HepG2 (cell line): ENCODE data around the gene IRF2. TPM values are rescaled to one million over a fixed set of nuclear protein-coding genes. Genes with fewer than 3 reads are reported as not detected.

ENCODE experiments used
- ADNP ChIP-seq: sonication (generic); formaldehyde crosslinking; IDR thresholded peaks from 2 replicates; pipeline ENCODE4 v1.4.0; 2020; ENCODE audit warnings: missing genetic modification reagents
- CTCF ChIP-seq: sonication (generic); formaldehyde crosslinking; IDR thresholded peaks from 2 replicates; pipeline ENCODE4 v1.5.0; 2020; ENCODE audit warnings: mild to moderate bottlenecking, missing genetic modification reagents, moderate library complexity
- E2F1 ChIP-seq: sonication (generic); formaldehyde crosslinking; IDR thresholded peaks from 2 replicates; pipeline ENCODE4 v1.5.0; 2020; ENCODE audit warnings: missing genetic modification reagents
- ETV6 ChIP-seq: sonication (generic); formaldehyde crosslinking; conservative IDR thresholded peaks from 2 replicates; pipeline ENCODE4 v1.4.0; 2020; ENCODE audit warnings: missing genetic modification reagents
- FOXK1 ChIP-seq: sonication (generic); formaldehyde crosslinking; IDR thresholded peaks from 2 replicates; pipeline ENCODE4 v1.4.0; 2020; ENCODE audit warnings: low read depth, missing genetic modification reagents, borderline replicate concordance
- MIER3 ChIP-seq: IDR thresholded peaks from 2 replicates; pipeline ENCODE4 v1.6.1; 2016; ENCODE audit warnings: missing compliant biosample characterization, borderline replicate concordance
- MYC ChIP-seq: sonication (generic); formaldehyde crosslinking; IDR thresholded peaks from 2 replicates; pipeline ENCODE4 v1.9.0; 2021; ENCODE audit warnings: missing genetic modification reagents, borderline replicate concordance
- NCOA1 ChIP-seq: sonication (generic); formaldehyde crosslinking; IDR thresholded peaks from 2 replicates; pipeline ENCODE4 v1.9.0; 2021; ENCODE audit warnings: missing genetic modification reagents
- POLR2A ChIP-seq, 2 experiments: IDR thresholded peaks; 2 replicates each; pipeline ENCODE4 v1.6.1; 2011; ENCODE audit warnings: low read depth in 2 of 2, low read length in 2 of 2, mild to moderate bottlenecking in 1 of 2, moderate library complexity in 1 of 2; ENCODE audit not compliant: insufficient read depth in 1 of 2
- SOX13 ChIP-seq, 3 experiments: fragments of 450-650 bp in 1 of 3; sonication (generic) in 1 of 3; formaldehyde crosslinking in 1 of 3; IDR thresholded peaks in 2 of 3; conservative IDR thresholded peaks in 1 of 3; 2 replicates each; pipeline versions ENCODE4 v1.5.0 to v1.6.1; 2016 to 2020; ENCODE audit warnings: antibody characterized with exemption in 1 of 3, mild to moderate bottlenecking in 1 of 3, missing compliant biosample characterization in 1 of 3, missing genetic modification reagents in 1 of 3, moderate library complexity in 1 of 3
- SYNCRIP ChIP-seq: fragments of 200-400 bp; formaldehyde crosslinking; IDR thresholded peaks from 2 replicates; pipeline ENCODE4 v1.6.1; 2018; ENCODE audit warnings: mild to moderate bottlenecking, low read depth, low read length; ENCODE audit not compliant: insufficient read depth
- TCF12 ChIP-seq, 2 experiments: fragments of 450-650 bp in 1 of 2; sonication (generic) in 1 of 2; formaldehyde crosslinking in 1 of 2; IDR thresholded peaks; 2 replicates each; pipeline versions ENCODE4 v1.6.1 to v1.8.0; 2017 to 2022; ENCODE audit warnings: antibody characterized with exemption in 1 of 2, mild to moderate bottlenecking in 1 of 2, missing genetic modification reagents in 1 of 2, moderate library complexity in 1 of 2
- ZBTB2 ChIP-seq: sonication (generic); formaldehyde crosslinking; IDR thresholded peaks from 2 replicates; pipeline ENCODE4 v1.8.0; 2022; ENCODE audit warnings: low read depth, missing genetic modification reagents
- ZFYVE20 ChIP-seq: sonication (generic); formaldehyde crosslinking; IDR thresholded peaks from 2 replicates; pipeline ENCODE4 v1.8.0; 2023; ENCODE audit warnings: low read depth, mild to moderate bottlenecking, moderate library complexity, missing genetic modification reagents, borderline replicate concordance
- ZNF570 ChIP-seq: sonication (generic); formaldehyde crosslinking; IDR thresholded peaks from 2 replicates; pipeline ENCODE4 v1.4.0; 2020; ENCODE audit warnings: mild to moderate bottlenecking, missing genetic modification reagents, borderline replicate concordance
- ZNF576 ChIP-seq: sonication (generic); formaldehyde crosslinking; IDR thresholded peaks from 2 replicates; pipeline ENCODE4 v1.4.0; 2020; ENCODE audit warnings: mild to moderate bottlenecking, missing genetic modification reagents
- ZNF619 ChIP-seq: sonication (generic); formaldehyde crosslinking; IDR thresholded peaks from 2 replicates; pipeline ENCODE4 v1.4.0; 2020; ENCODE audit warnings: mild to moderate bottlenecking, missing genetic modification reagents
- ZNF709 ChIP-seq: sonication (generic); formaldehyde crosslinking; IDR thresholded peaks from 2 replicates; pipeline ENCODE4 v1.5.0; 2020; ENCODE audit warnings: mild to moderate bottlenecking, missing genetic modification reagents
- ZNF781 ChIP-seq: sonication (generic); formaldehyde crosslinking; IDR thresholded peaks from 2 replicates; pipeline ENCODE4 v1.5.1; 2020; ENCODE audit warnings: borderline replicate concordance, mild to moderate bottlenecking, missing genetic modification reagents; ENCODE audit errors: not compliant biosample characterization
- ZNF83 ChIP-seq: sonication (generic); formaldehyde crosslinking; IDR thresholded peaks from 2 replicates; pipeline ENCODE4 v1.4.0; 2020; ENCODE audit warnings: missing genetic modification reagents, mild to moderate bottlenecking, borderline replicate concordance
- ZSCAN5A ChIP-seq: sonication (generic); formaldehyde crosslinking; IDR thresholded peaks from 2 replicates; pipeline ENCODE4 v1.8.0; 2022; ENCODE audit warnings: mild to moderate bottlenecking, missing genetic modification reagents, borderline replicate concordance
- polyA plus RNA-seq, 8 experiments: library from polyadenylated mRNA; depleted of rRNA in 3 of 8; stranded (reverse) in 7 of 8; unstranded in 1 of 8; fragments of >200 nt; fragmentation: Illumina TruSeq in 4 of 8; extraction: Trizol in 4 of 8; gene quantifications; 2 replicates each; pipeline versions ENCODE4 v1.2.1 to v1.2.3, GENCODE V29; 2011 to 2016; ENCODE audit warnings: low read depth in 4 of 8, missing spikeins in 1 of 8, mixed read lengths in 1 of 8; ENCODE audit not compliant: insufficient read depth in 1 of 8
- total RNA-seq, 5 experiments: library from RNA; depleted of rRNA; stranded (reverse); fragments of >200 nt; fragmentation: Illumina TruSeq; extraction: Trizol; gene quantifications; 2 replicates each; pipeline ENCODE4 v1.2.3, GENCODE V29; 2016; ENCODE audit warnings: low read depth in 1 of 5

IRF2 gene
- total and polyA plus RNA-seq, 2 of the 13 experiments (the other 11 are each of a cell fraction or from before 2014, with no cell fraction given), result 15.5 to 28.8 TPM

- no peak for TF ChIP-seq ZNF576 (CRISPR knock-in tag)
- no peak for TF ChIP-seq NCOA1
- no peak for TF ChIP-seq ETV6
- no peak for TF ChIP-seq E2F1 (CRISPR knock-in tag)
- 0 out of 2 replicates have a peak, but pooled peaks have one; percentile 26 for TF ChIP-seq MYC (CRISPR knock-in tag)
- TF ChIP-seq ADNP (CRISPR knock-in tag), result no peak
- no peak for TF ChIP-seq ZNF619
- TF ChIP-seq ZSCAN5A (CRISPR knock-in tag), result no peak
- peak; percentile 25 to 37; a peak in 2 of 4 replicates for TF ChIP-seq POLR2A (IDR thresholded peaks at IDR 0.05; ENCODE audit: insufficient read depth in 1 of 2, low read depth in 2 of 2, low read length in 2 of 2)
- no peak for TF ChIP-seq CTCF (CRISPR knock-in tag)
- TF ChIP-seq ZNF709 (CRISPR knock-in tag), result no peak
- TF ChIP-seq SOX13 (IDR thresholded peaks at IDR 0.05), result no peak
- TF ChIP-seq SOX13 (CRISPR knock-in tag; conservative IDR thresholded peaks at IDR 0.05 in 1 of 2, IDR thresholded peaks at IDR 0.05 in 1 of 2), result peak in 1 of 2 experiments; percentile 41; a peak in 1 of 4 replicates
- TF ChIP-seq MIER3 (CRISPR knock-in tag), result no peak
- no peak for TF ChIP-seq ZNF781
- TF ChIP-seq ZBTB2 (CRISPR knock-in tag), result no peak
- no peak for TF ChIP-seq ZNF570 (CRISPR knock-in tag)
- no peak for TF ChIP-seq FOXK1 (CRISPR knock-in tag)
- no peak for TF ChIP-seq ZNF83 (CRISPR knock-in tag)
- TF ChIP-seq TCF12 (IDR thresholded peaks at IDR 0.05), result no peak
- no peak for TF ChIP-seq TCF12 (CRISPR knock-in tag; IDR thresholded peaks at IDR 0.05)
- TF ChIP-seq SYNCRIP, result no peak
- TF ChIP-seq ZFYVE20 (CRISPR knock-in tag), result no peak
These were observed 126.8 kb downstream of the IRF2 start (continued) for GRCh38 chr4:184347251-184348239.
